ENCODE results near the gene AGPAT3. TPM values are rescaled to one million over a fixed set of nuclear protein-coding genes. Genes with fewer than 3 reads are reported as not detected.

AGPAT3 gene
- total RNA-seq, 1 donor from 2014 or later, result 57.7 TPM

- Mint-ChIP-seq H3K4me1 (peaks cover 12% of the 10 kb centered on the region), H3K27ac (no peak overlapping the region), H3K27me3 (no peaks in the 10 kb centered on the region), H3K36me3 (ENCODE audit: low read depth) (peaks cover 22% of the 10 kb centered on the region), H3K4me3 (no peak overlapping the region), H3K9me3 (no peaks in the 10 kb centered on the region)
- POLR2A ChIA-PET, result interaction anchor here (1.1 kb wide), 1 partner anchor 63 kb away, joined by 3 read pairs; no protein-coding TSS in a partner anchor
- DNase-seq, result no peak
- no peak for TF ChIP-seq CTCF (IDR thresholded peaks at IDR 0.05)
- intact Hi-C loops (cut with micrococcal nuclease), result no loop called here
- CTCF ChIA-PET, result no interaction called here
- peak; percentile 94 for ATAC-seq (ENCODE audit: low read depth)
These were observed 65.2 kb downstream of the AGPAT3 start for GRCh38 chr21:43930074-43930847.

- Mint-ChIP-seq H3K4me1 (peaks cover 12% of the 10 kb centered on the region), H3K9me3 (no peaks in the 10 kb centered on the region), H3K27me3 (no peaks in the 10 kb centered on the region), H3K36me3 (ENCODE audit: low read depth) (peaks cover 18% of the 10 kb centered on the region), H3K4me3 (no peak overlapping the region), H3K27ac (no peak overlapping the region)
- intact Hi-C loops (cut with micrococcal nuclease), result no loop called here
- ChIA-PET POLR2A (interaction anchor here (1.1 kb wide), 1 partner anchor 64 kb away, joined by 3 read pairs; no protein-coding TSS in a partner anchor), CTCF (interaction anchor here (1.2 kb wide), 1 partner anchor 9 kb away, joined by 3 read pairs; no protein-coding TSS in a partner anchor)
- ATAC-seq (ENCODE audit: low read depth) (no peak), DNase-seq (no peak)
- TF ChIP-seq CTCF (IDR thresholded peaks at IDR 0.05), result no peak
These were observed 65.9 kb downstream of the AGPAT3 start for GRCh38 chr21:43930848-43931375.

DNA sequence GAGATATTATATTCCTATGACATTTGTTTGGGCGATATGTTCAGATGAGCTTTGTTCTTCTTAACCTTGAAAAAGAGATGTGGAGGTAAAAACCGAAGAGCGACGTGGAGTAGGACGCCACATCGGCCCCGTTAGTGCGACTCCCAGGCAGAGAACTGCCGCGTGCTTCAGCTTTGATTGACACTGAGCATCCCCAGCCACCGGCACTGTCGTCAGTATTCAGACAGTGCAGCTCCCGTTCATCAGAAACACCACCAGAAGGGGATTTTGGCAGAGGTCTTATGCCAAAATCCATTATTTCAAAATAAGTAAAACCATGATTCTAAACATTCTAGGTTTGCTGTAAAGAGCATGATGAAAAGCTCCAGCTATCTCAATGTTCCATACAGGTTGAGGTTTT lies 66.5 kb downstream of the AGPAT3 start:
- Mint-ChIP-seq H3K27me3 (no peaks in the 10 kb centered on the region), H3K4me3 (no peak overlapping the region), H3K4me1 (peaks cover 12% of the 10 kb centered on the region), H3K36me3 (ENCODE audit: low read depth) (peaks cover 18% of the 10 kb centered on the region), H3K27ac (no peak overlapping the region), H3K9me3 (no peaks in the 10 kb centered on the region)
- ATAC-seq (ENCODE audit: low read depth) (no peak), DNase-seq (no peak)
- intact Hi-C loops (cut with micrococcal nuclease), result no loop called here
- POLR2A ChIA-PET, result interaction anchor here (1.1 kb wide), 1 partner anchor 65 kb away, joined by 3 read pairs; no protein-coding TSS in a partner anchor
- CTCF ChIA-PET, result interaction anchor here (0.9 to 1.2 kb wide), 2 partner anchors 8 to 13 kb away, joined by 3 read pairs; no protein-coding TSS in a partner anchor
- TF ChIP-seq CTCF (IDR thresholded peaks at IDR 0.05), result no peak

DNA sequence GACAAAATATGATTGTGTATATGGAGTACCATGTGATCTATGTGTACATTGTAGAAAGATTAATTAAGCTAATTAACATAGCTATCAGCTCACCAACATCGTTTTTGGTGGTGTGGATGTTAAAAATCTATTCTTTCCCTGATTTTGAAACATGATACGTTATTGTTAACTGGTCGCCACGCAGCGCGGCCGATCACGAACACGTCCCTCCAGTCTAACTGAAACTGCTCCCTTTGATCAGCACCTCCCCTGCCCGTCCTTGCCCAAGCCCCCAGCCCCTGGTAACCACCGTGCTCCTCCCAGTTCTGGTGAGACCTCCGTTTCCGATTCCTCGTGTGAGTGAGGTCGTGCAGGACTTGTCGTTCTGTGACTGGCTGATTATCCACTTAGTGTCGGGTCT lies 67.0 kb downstream of the AGPAT3 start:
- CTCF ChIA-PET, result interaction anchor here (0.9 to 1.2 kb wide), 2 partner anchors 8 to 13 kb away, joined by 3 read pairs; no protein-coding TSS in a partner anchor
- POLR2A ChIA-PET, result no interaction called here
- no peak for DNase-seq
- TF ChIP-seq CTCF (IDR thresholded peaks at IDR 0.05), result no peak
- H3K4me3 Mint-ChIP-seq, result no peak overlapping the region
- intact Hi-C loops (cut with micrococcal nuclease), result no loop called here
- H3K4me1 Mint-ChIP-seq, result peaks cover 12% of the 10 kb centered on the region
- no peak for ATAC-seq (ENCODE audit: low read depth)
- no peaks in the 10 kb centered on the region for H3K27me3 Mint-ChIP-seq
- no peak overlapping the region for H3K27ac Mint-ChIP-seq
- H3K36me3 Mint-ChIP-seq (ENCODE audit: low read depth), result peaks cover 18% of the 10 kb centered on the region
- no peaks in the 10 kb centered on the region for H3K9me3 Mint-ChIP-seq

GRCh38 chr21:43933199-43933598 lies 68.2 kb downstream of the AGPAT3 start:
- intact Hi-C loops (cut with micrococcal nuclease), result no loop called here
- H3K4me3 Mint-ChIP-seq, result no peak overlapping the region
- peaks cover 22% of the 10 kb centered on the region for H3K4me1 Mint-ChIP-seq
- ChIA-PET POLR2A (no interaction called here), CTCF (no interaction called here)
- TF ChIP-seq CTCF (IDR thresholded peaks at IDR 0.05), result no peak
- H3K27me3 Mint-ChIP-seq, result no peaks in the 10 kb centered on the region
- no peak for ATAC-seq (ENCODE audit: low read depth)
- no peak overlapping the region for H3K27ac Mint-ChIP-seq
- peaks cover 14% of the 10 kb centered on the region for H3K36me3 Mint-ChIP-seq (ENCODE audit: low read depth)
- no peaks in the 10 kb centered on the region for H3K9me3 Mint-ChIP-seq
- DNase-seq, result no peak

Measured in activated B cell treated with CpG ODN at 0.5 μM for 24 hours (primary cell).